Heart left ventricle (tissue), 13 donors: Measurements from ENCODE around the gene SLC40A1.

Experiments used
- POLR2A ChIP-seq, 2 donors: fragments of 450-650 bp; IDR thresholded peaks; one replicate each; pipeline ENCODE4 v1.6.1; 2017; ENCODE audit warnings: antibody characterized with exemption in 2 of 2, mild to moderate bottlenecking in 2 of 2, moderate library complexity in 2 of 2
- TF ChIP-seq, protein P1 (sequence below), 12 donors: fragments of 200-600 bp; sonication (generic) in 4 of 12; IDR thresholded peaks; one replicate each; pipeline versions ENCODE4 v1.5.0 to v1.8.0; 2018 to 2022; ENCODE audit warnings: antibody characterized with exemption in 12 of 12, mild to moderate bottlenecking in 5 of 12
- donor health status: ischemic (EF 13 %, LVEDD 7.1; RV severe dilation, severe dysfunction).
- donor health status: DM: no; HTN: yes; CAD: no.
- donor health status: DM: no; HTN: no; CAD: no.
- donor health status: ischemic (EF 25% LVEDD 6.9; RV normal size, moderate dysfunction).
- donor health status: ischemic (EF 25% LVEDD 5.7; RV mildly dilated, moderate dysfunction).
- donor health status: ischemic (EF 35%, LVEDD 5.7; RV mildly dilated, moderate dysfunction).
- donor health status: nonischemic (EF 11% LVEDD 7.7; RV severe dilation, severe dysfunction).
- donor health status: DM: yes; HTN: yes; CAD: no.
- donor health status: PGD.
- donor health status: ischemic (EF 29% LVEDD 5.4; RV normal size, mild dysfunction).
- donor health status: nonischemic (EF 23%, LVEDD 6.1; RV moderate dilation, normal function).

DNA sequence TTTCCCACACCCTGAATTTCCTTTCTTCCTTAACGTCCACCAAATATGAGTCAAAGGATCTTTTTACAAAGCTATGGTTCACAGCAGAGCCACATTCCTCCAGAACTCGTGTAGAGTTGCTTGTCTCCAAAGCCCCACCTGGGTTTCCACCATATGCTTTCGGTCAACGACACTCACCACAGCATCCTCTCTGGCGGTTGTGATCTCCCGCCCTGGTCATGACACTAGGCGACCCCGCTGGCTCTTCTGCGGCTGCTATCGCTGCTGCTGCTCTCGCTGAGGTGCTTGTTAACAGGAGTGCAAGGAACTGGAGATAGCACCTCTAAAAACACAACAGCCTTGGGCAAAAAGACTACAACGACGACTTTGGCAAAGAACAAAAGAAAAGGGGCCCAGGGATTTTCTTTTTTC, 340 bp downstream of the SLC40A1 start:
- TF ChIP-seq, protein P1, sequence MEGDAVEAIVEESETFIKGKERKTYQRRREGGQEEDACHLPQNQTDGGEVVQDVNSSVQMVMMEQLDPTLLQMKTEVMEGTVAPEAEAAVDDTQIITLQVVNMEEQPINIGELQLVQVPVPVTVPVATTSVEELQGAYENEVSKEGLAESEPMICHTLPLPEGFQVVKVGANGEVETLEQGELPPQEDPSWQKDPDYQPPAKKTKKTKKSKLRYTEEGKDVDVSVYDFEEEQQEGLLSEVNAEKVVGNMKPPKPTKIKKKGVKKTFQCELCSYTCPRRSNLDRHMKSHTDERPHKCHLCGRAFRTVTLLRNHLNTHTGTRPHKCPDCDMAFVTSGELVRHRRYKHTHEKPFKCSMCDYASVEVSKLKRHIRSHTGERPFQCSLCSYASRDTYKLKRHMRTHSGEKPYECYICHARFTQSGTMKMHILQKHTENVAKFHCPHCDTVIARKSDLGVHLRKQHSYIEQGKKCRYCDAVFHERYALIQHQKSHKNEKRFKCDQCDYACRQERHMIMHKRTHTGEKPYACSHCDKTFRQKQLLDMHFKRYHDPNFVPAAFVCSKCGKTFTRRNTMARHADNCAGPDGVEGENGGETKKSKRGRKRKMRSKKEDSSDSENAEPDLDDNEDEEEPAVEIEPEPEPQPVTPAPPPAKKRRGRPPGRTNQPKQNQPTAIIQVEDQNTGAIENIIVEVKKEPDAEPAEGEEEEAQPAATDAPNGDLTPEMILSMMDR (IDR thresholded peaks at IDR 0.05) = no peak
- TF ChIP-seq POLR2A (IDR thresholded peaks at IDR 0.05) = no peak
